DLD1 (cell line): ENCODE results near the gene MORN1.

Experiments
- in situ Hi-C: cut with HindIII; loops from 2 replicates; pipeline ENCODE4 v1.10.0; 2017; ENCODE audit warnings: low sequenced_read_pairs

MORN1 gene

GRCh38 chr1:2425892-2426291 lies 34.5 kb upstream of the MORN1 start:
- in situ Hi-C loops = loop anchor here (10.0 kb wide), 1 partner anchor 89 kb away; no protein-coding TSS in a partner anchor

DNA sequence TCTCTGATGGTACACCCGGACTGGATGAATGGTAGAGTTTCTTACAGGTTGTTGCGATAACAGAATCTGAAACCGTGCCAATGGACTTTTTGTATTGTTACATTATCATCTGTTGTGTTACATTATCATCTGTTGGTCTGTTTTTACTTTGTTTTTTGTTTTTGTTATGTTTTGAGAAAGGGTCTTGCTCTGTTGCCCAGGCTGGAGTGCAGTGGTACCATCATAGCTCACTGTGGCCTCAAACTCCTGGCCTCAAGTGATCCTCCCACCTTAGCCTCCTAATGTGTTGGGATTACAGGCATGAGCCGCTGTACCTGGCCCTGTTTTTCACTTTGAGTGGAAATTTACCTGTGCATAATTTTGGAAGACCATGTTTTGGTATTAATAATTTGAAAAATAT lies 31.2 kb upstream of the MORN1 start:
- in situ Hi-C loops = loop anchor here (10.0 kb wide), 1 partner anchor 92 kb away; no protein-coding TSS in a partner anchor

DNA sequence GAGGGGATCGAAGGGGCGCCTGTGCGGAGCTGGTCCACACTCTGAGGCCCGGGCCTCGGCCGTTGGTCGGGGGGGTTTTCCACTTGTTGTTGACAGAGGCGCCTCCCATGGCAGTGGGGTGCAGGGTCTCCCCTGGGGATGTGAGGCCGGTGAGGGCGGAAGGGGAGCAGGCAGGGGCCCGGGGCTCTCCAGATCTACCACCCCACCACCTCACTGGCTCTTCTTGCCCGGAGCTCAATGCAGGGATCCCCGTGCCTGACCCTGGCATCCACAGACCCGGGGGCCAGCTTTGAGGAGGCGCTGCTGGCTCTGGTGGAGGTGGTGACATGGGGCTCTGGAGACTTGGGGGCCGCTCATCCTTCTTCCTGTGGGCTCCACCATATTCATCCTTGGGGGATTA lies 28.1 kb upstream of the MORN1 start:
- in situ Hi-C loops = no loop called here

DNA sequence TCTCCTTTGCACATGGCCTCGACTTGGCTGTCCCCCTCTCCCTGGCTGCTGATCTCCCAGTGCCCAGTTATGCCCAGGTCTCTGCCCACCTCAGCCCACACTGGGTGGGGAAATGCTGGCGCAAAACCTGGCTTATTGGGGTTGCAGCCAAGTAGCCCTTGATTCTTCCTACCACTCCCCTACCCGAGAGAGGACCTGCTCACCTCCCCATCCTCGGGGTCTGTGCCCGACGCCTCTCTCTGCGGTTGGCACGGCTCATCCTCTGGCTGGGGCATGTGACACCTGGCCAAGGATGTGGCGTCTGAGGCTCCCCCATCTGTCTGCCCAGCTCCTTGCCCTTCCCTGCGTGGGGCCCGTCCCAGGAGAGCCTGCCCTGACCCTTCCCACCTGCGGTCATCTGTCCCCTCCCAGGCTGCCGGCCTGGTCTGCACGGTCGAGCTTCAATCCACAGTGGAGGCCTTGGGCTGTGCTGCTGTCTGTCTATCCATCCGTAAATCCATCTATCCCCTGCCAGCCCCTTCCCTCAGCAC lies 27.5 kb upstream of the MORN1 start:
- in situ Hi-C loops = no loop called here

DNA sequence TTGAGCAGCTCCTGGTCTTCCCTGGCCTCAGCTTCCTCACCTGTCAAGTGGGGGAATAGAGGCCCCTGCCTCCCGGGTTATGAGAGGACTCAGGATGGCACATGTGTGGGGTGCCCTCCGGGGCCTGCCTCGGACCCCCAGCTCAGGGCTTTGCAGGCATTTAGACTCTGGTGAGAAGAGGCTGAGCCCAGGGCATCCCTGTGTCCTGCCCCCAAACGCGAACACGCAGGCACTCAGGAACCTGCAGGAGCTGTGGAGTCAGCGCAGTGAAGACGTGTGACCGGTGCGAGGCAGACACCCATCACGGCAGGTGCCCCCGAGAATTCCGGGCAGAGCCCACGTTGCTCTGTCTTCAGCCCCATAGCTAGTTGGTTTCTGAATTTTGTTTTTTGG lies 26.5 kb upstream of the MORN1 start:
- in situ Hi-C loops = no loop called here

DNA sequence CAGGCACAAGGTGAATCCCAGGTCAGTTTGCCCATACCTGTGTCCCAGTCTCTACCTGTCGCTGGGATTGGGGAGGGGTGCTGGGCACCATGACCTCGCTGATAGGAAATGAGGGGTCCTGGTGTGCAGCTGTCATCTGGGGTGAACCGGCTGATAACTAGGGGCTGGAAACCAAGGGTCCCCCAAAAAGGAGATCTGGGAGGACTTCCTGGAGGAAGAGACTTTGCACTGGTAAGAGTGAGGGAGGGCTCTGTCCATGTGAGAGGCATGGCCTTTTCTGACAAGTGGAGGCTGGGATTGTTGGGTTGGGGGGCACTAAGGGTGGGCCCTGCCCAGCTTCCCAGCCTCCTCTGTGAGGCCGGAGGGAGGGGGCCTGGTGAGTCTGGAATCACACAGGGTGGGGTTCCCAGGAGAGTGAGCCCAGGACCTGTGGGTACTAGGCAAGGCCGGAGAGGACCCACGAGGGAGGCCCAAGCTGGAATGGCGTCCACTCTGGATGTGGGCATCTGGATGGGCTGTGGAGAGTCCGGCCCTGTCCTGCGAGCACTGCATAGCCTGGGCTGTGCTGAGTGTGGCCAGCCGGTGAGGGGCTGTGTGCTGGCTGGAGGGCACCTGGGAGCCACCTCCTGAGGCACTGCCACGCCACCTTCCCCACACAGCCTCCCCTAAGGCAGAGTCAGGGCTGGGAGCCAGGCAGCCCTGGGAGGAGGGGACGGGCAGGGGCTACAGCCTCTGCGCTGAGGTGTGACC lies 25.9 kb upstream of the MORN1 start:
- in situ Hi-C loops = no loop called here

DNA sequence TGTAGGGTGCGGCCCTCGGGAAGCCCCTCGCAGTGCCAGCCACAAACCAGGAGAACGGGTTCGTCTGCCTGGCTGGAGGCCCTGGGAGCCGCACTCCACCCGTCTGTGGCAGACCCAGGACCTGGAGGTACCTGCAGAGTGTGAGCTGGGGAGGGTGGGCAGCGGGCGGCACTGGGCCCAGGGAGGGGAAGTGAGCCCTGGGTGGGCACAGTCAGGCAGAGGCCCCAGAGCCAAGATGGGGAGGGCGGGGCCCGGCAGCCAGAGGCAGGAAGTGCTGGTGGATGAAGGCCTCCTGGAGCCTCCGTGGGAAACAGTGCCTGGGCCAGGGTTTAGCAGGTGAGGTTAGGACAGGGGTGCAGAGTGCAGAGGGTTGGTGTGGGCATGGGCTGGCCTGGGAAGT lies 25.0 kb upstream of the MORN1 start:
- in situ Hi-C loops = no loop called here

DNA sequence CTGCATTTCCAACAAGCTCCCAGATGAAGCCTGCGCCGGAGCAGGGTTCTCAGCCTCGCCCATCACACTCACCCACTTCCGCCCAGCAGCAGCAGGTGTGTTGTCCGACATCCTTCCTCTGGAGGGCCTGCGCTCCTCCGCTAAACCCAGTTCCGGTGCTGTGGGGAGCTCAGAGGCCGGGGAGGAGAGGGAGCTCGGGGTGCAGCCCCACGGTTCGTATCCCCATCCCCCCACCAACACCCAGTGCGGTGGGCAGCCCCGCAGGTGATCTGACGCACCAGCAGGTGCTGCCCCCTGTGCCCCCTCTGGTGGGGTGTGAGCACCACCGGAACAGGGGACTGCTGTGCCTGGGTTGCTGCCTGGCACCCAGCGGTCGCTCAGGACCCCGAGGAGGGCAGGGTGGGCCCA lies 24.5 kb upstream of the MORN1 start:
- in situ Hi-C loops = no loop called here

DNA sequence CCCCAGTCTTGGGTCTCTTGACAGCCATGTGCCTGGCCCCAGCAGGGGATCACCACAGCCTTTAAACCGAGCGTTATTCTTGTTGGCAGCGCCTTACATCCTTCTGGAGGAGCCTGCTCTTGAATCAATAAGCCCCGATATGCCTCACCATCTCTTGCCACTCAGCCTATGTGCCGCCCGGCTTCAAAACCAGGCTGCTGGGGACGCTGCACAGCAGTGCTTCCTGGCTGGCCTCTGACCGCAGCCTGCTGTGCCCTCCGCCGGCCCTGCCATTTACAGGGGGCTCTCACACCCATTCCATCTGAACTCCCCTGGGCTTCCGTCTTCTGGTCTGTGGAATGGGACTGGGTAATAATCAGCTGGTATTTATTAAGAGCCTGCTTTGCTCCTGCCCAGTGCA lies 24.0 kb upstream of the MORN1 start:
- in situ Hi-C loops = no loop called here

DNA sequence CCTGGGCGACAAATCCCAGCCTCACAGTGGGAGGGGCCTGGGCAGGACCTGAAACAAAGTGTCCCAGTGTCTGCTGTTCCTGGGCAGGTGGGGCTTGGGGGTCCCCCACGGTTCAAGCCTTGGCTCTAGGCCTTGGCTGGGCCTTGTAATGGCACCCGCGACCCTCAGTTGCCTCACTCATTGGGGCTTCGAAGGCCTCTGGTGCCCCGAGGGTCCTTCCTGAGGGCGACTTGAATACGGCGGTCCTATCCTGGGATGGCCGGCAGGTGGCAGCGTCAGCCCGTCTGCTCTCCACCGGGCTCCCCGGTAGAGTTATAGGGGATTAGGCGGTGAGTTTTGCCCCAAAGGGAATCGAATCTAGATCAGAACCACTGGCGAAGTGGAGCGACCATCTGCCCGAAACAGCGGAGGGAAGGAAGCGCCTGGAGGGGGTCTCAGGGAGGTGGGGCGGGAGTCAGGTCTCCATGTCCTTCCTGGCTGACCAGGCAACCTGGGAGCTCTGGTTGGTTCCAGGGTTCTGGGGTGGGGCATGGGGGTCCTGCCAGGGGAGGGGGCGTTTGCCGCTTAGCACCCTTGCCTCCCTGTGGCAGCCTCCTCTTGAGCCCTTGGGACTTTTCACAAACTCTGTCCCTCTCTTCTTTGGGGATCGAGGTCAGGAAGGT lies 23.1 kb upstream of the MORN1 start:
- in situ Hi-C loops = no loop called here

GRCh38 chr1:2413495-2414296 lies 22.3 kb upstream of the MORN1 start:
- in situ Hi-C loops = no loop called here

DNA sequence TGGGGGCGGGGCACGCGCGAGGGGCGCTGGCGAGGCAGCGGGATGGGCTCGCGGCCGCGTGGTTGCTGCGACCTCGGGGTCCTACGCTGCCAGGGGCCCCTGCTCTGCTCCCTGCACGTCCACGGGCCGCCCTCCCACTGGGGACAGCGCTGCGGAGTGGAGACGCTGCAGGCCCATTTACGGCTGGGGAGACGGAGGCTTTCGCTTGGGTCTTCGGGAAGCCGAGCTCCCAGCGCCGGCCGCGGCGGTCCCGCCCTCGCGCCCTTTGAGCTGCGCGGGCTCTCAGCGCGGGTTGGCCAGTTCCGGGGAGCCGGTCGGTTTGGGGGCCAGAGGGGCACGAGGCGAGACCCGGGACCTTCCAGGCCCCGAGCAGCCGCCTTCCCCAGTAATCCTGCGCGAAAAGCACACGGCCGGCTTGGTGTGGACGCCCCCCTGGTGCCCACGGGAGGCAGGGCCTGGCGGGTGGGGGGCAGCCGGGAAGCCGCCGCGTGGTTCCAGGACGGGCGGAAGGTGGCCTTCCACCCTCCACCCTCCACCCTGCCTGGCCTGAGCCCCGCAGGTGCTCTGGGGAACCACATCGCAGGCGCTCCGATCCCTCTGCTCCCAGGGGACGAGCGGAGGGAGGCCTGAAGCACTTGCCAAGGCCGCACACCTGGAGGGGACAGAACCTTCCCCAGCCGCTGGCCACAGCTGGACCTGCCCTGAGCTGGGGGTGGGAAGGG lies 21.6 kb upstream of the MORN1 start:
- in situ Hi-C loops = no loop called here

DNA sequence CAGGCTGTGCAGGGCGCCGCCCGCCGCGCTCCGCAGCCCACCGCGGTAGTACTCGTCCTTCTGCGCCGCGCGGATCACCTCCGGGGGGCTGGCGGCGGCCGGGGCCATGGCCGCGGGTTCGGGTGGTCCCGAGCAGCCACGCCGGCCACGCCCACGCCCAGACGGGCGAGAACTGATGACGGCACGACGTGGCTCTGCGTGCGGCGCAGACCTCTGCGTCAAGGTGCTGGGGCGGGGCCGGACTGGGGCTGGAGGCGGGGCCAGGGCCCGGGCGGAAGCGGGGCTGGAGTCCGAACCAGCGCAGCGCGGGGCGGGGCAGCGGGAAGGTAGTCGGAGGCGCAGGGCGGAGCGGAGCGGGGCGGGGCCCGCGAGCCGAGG lies 21.0 kb upstream of the MORN1 start, which contains the start of gene PEX10:
PEX10 (minus strand) TSS at position 170 of the 378 bp plus-strand sequence; CDS start at position 108, 62 bp downstream.
- in situ Hi-C loops = no loop called here

DNA sequence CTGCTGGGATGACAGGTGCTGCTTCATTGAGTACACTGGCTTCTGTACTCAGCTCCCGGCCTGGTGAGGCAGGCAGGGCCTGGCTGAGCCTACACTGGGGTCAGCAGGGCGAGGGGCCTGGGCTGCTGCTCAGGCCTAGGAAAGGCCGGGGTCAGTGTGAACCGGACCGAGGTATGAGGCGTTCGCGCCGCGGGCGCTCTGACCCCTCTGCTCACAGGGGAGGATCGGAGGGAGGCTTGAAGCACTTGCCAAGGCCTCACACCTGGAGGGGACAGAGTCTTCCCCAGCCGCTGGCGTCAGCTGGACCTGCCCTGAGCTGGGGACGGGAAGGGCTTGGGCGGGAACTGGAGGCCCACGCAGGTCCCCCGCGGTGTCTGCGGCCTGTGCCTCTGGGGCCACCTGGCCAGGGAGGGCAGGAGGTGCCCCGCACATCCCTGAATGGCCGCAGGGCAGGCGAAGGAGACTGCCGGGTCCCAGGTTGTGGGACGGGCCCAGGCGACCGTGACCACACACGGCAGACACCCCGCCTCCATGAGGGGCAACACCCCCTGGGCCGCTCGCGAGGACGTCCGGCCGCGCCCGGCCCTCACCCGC lies 20.5 kb upstream of the MORN1 start:
- in situ Hi-C loops = no loop called here

DNA sequence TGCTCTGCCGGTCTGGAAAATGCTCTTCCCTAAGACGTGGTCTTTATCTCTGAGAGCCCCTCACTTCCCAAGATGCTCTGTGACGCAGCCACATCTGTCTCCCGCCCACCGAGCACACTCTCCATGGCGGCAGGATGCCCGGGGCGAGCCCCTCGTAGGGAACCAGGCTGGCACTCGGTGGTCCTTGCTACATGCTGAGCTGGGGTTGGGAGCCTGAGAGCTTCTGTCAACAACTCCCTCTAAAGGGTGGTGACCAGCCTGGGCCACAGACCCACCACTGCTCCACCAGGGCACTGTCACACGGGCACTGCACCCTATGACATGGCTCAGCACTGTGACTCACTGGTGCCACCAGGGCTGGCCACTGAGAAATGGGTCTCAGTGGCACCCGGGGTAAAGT lies 18.4 kb upstream of the MORN1 start:
- in situ Hi-C loops = loop anchor here (10.0 kb wide), 1 partner anchor 195 kb away; no protein-coding TSS in a partner anchor

DNA sequence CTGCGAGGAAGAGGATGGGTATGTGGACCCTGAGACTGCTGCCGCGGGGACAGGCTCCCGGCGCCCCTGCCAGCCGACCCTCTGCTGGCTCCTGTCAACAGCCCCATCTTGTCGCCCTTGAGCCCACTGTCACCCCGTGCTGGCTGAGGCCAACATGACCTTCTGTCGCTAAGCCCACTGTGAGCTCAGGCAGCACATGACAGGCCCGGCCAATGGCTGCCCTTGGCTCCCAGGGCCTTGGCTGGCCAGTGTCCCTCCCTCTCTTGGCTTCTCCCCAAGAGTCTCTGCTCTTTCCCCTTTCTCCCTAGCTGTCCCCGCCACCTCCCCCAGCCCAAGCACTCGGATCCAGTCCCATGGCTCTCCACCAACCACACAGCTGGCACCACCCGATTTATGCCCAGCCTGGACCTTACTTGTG lies 17.5 kb upstream of the MORN1 start:
- in situ Hi-C loops = loop anchor here (10.0 kb wide), 1 partner anchor 194 kb away; no protein-coding TSS in a partner anchor

DNA sequence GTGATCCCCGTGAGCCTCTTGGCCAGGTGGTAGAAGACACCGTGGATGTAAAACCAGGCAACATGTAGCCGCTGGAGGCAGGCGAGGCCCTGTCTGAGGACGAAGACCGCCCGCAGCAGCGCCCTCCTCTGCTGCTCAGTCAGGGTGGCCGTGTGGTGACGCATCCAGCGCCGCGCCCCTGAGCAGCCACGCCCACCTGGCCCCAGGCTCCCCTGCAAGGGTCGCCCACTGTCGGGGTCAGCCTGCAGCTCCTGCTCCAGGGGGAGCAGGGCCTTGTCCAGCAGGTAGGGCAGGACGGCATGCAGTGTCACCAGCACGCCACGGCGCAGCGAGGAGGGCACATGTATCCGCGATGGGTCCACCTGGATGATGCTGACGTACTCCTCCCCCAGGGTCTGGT lies 17.1 kb upstream of the MORN1 start:
- in situ Hi-C loops = loop anchor here (10.0 kb wide), 1 partner anchor 194 kb away; no protein-coding TSS in a partner anchor

GRCh38 chr1:2407991-2408275 lies 16.6 kb upstream of the MORN1 start:
- in situ Hi-C loops = loop anchor here (10.0 kb wide), 1 partner anchor 193 kb away; no protein-coding TSS in a partner anchor

GRCh38 chr1:2407166-2407990 lies 16.0 kb upstream of the MORN1 start:
- in situ Hi-C loops = loop anchor here (10.0 kb wide), 1 partner anchor 193 kb away; no protein-coding TSS in a partner anchor
